ENCODE results near the gene DIMT1.

DIMT1 gene

DNA sequence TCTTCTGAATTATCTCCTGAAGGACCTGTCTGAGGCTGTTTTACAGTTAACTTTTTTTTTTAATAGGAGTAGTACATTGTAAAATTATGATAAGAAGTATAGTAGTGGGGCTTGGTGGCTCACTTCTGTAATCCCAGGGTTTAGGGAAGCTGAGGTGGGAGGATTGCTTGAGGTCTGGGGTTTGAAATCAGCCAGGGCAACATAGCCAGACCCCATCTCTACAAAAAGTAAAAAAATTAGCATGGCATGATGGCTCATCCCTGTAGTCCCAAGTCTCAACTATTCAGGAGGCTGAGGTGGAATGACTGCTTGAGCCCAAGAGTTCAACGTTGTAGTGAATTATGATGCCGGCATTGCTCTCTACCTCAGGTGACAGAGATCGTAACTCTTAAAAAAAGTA, 15.9 kb upstream of the DIMT1 start:
- TF ChIP-seq RAD21 (IDR thresholded peaks at IDR 0.05; ENCODE audit: low read depth) (no peak), TAF1 (IDR thresholded peaks at IDR 0.05; ENCODE audit: low read depth) (no peak), CREB1 (IDR thresholded peaks at IDR 0.05; ENCODE audit: low read depth) (no peak), CEBPB (IDR thresholded peaks at IDR 0.05) (no peak)
- TF ChIP-seq, protein P1, sequence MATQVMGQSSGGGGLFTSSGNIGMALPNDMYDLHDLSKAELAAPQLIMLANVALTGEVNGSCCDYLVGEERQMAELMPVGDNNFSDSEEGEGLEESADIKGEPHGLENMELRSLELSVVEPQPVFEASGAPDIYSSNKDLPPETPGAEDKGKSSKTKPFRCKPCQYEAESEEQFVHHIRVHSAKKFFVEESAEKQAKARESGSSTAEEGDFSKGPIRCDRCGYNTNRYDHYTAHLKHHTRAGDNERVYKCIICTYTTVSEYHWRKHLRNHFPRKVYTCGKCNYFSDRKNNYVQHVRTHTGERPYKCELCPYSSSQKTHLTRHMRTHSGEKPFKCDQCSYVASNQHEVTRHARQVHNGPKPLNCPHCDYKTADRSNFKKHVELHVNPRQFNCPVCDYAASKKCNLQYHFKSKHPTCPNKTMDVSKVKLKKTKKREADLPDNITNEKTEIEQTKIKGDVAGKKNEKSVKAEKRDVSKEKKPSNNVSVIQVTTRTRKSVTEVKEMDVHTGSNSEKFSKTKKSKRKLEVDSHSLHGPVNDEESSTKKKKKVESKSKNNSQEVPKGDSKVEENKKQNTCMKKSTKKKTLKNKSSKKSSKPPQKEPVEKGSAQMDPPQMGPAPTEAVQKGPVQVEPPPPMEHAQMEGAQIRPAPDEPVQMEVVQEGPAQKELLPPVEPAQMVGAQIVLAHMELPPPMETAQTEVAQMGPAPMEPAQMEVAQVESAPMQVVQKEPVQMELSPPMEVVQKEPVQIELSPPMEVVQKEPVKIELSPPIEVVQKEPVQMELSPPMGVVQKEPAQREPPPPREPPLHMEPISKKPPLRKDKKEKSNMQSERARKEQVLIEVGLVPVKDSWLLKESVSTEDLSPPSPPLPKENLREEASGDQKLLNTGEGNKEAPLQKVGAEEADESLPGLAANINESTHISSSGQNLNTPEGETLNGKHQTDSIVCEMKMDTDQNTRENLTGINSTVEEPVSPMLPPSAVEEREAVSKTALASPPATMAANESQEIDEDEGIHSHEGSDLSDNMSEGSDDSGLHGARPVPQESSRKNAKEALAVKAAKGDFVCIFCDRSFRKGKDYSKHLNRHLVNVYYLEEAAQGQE (IDR thresholded peaks at IDR 0.05; ENCODE audit: low read depth) = no peak
- TF ChIP-seq, protein P2, sequence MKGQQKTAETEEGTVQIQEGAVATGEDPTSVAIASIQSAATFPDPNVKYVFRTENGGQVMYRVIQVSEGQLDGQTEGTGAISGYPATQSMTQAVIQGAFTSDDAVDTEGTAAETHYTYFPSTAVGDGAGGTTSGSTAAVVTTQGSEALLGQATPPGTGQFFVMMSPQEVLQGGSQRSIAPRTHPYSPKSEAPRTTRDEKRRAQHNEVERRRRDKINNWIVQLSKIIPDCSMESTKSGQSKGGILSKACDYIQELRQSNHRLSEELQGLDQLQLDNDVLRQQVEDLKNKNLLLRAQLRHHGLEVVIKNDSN (IDR thresholded peaks at IDR 0.05) = no peak

DNA sequence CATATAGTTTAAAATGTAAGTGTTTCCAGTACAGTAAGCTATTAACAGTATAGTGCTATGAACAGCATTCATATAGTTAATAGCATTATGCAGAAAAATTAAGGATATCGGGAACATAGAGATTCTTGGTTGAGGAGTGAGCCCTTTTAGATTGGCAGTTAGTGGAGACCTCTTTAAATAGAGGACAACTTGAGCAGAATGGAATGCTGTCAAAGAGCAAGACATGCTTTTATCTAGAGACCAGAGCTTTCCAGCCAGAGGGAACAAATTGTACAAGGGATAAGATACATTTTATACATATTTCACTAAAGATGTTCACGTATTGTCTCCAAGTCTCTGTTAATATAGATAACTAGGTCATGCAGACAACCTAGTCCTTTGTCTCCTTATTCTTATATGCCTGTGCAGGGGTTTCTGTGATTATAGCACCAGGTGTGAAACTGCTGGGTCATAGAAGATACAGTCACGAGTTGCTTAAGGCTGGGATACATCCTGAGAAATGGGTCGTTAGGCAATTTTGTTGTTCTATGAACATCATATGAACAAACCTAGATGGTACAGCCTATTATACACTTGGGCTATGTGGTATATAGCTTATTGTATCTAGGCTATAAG, 14.9 kb upstream of the DIMT1 start:
- TF ChIP-seq TEAD4 (IDR thresholded peaks at IDR 0.05) (no peak), EP300 (IDR thresholded peaks at IDR 0.05; ENCODE audit: borderline replicate concordance) (no peak), CEBPB (IDR thresholded peaks at IDR 0.05) (no peak), NFIC (IDR thresholded peaks at IDR 0.05) (no peak), EGR1 (IDR thresholded peaks at IDR 0.05) (no peak), RAD21 (IDR thresholded peaks at IDR 0.05; ENCODE audit: low read depth) (no peak)
- TF ChIP-seq, protein P3, sequence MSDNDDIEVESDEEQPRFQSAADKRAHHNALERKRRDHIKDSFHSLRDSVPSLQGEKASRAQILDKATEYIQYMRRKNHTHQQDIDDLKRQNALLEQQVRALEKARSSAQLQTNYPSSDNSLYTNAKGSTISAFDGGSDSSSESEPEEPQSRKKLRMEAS (IDR thresholded peaks at IDR 0.05) = no peak

DNA sequence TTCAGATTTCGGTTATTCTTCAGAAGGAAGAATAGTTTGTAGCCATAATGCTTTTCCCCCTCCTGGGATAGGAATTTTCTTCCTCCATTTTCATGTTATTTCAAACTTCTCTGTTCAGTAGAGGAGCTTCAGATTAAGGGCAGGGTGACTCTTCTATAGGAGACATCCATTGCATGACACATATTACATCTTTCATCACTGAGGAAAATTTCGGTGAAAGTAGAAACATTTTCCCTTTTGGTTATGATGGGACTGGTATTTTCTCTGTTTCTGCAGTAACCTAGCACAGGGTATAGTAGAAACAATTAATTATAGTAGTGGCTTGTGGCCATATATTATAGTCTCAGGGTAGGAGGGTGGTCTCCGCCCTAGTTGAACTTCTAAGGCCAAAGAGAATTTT, 10.0 kb upstream of the DIMT1 start:
- TF ChIP-seq ZBTB7A (IDR thresholded peaks at IDR 0.05; ENCODE audit: low read depth) = no peak
- TF ChIP-seq, protein P3 (IDR thresholded peaks at IDR 0.05) = no peak
- TF ChIP-seq, protein P1 (IDR thresholded peaks at IDR 0.05; ENCODE audit: low read depth) = no peak
- no peak for TF ChIP-seq FOXM1 (IDR thresholded peaks at IDR 0.05; ENCODE audit: borderline replicate concordance, low read depth)
- no peak for TF ChIP-seq CREB1 (IDR thresholded peaks at IDR 0.05; ENCODE audit: low read depth)
- TF ChIP-seq TEAD4 (IDR thresholded peaks at IDR 0.05) = no peak
- TF ChIP-seq EP300 (IDR thresholded peaks at IDR 0.05; ENCODE audit: borderline replicate concordance) = no peak
- TF ChIP-seq RAD21 (IDR thresholded peaks at IDR 0.05; ENCODE audit: low read depth) = no peak
- TF ChIP-seq NFIC (IDR thresholded peaks at IDR 0.05) = no peak
- TF ChIP-seq, protein P2 (IDR thresholded peaks at IDR 0.05) = no peak
- TF ChIP-seq EGR1 (IDR thresholded peaks at IDR 0.05) = no peak
- TF ChIP-seq TAF1 (IDR thresholded peaks at IDR 0.05; ENCODE audit: low read depth) = no peak

DNA sequence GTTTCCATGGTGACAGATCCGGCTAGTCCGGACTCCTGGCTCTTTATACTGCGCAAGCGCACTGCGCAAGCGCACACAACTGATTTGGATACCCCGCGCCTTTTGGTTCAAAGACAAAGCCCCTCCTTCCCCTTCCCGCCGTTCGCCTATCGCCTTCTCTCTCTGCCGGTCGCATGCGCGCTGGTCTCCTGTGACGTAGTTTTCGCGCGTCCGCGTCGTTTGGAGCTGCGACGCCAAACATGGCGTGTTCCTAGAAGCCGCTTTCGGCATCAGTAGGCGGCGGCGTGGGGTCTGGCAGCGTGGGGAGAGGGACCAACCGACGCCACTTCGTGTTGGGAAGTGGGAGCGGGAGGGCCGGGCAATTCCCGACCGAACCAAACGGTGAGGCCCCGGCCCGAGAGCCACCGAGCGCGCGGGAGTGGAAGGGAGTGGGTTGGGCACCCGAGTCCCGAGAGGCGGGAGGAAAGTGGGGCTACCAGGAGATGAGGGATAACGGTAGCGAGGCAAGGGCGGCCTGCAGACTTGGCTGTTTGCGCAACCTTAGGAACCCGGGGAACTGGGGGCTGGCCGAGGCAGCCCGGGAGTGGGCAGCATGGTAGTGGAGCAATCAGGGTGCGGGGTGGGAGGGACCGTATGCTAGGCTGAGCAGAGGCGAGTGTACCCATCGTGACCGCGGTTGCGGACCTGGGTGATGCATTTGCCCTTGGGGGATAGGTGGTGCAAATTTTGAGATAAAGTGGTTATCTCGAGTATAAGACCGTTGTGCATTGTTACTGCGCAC, 9.0 kb upstream of the DIMT1 start, which contains the start of gene IPO11:
Gene IPO11 (plus strand): TSS at position 215 of the 781 bp plus-strand sequence. CDS start 24,517 bp downstream, outside the sequence.
- TF ChIP-seq, protein P1 (IDR thresholded peaks at IDR 0.05; ENCODE audit: low read depth) = no peak
- TF ChIP-seq TCF12 (IDR thresholded peaks at IDR 0.05; ENCODE audit: low read depth) = peak; percentile 56; the same call in 1 of the 2 replicates
- TF ChIP-seq, protein P3 (IDR thresholded peaks at IDR 0.05) = peak; percentile 82
- peak; percentile 100 for TF ChIP-seq CREB1 (IDR thresholded peaks at IDR 0.05; ENCODE audit: low read depth)
- peak; percentile 98 for TF ChIP-seq YY1 (IDR thresholded peaks at IDR 0.05; ENCODE audit: low read depth)
- TF ChIP-seq EGR1 (IDR thresholded peaks at IDR 0.05) = no peak; the same call in none of the 2 replicates
- TF ChIP-seq TEAD4 (IDR thresholded peaks at IDR 0.05) = no peak
- no peak for TF ChIP-seq CEBPB (IDR thresholded peaks at IDR 0.05)
- no peak for TF ChIP-seq NFIC (IDR thresholded peaks at IDR 0.05)
- TF ChIP-seq TAF1 (IDR thresholded peaks at IDR 0.05; ENCODE audit: low read depth) = peak; percentile 91
- TF ChIP-seq, protein P2 (IDR thresholded peaks at IDR 0.05) = 0 out of 2 replicates have a peak, but pooled peaks have one; percentile 6
- no peak for TF ChIP-seq RAD21 (IDR thresholded peaks at IDR 0.05; ENCODE audit: low read depth)
- peak; percentile 67 for TF ChIP-seq FOXM1 (IDR thresholded peaks at IDR 0.05; ENCODE audit: borderline replicate concordance, low read depth)
- TF ChIP-seq ZBTB7A (IDR thresholded peaks at IDR 0.05; ENCODE audit: low read depth) = no peak
- no peak for TF ChIP-seq EP300 (IDR thresholded peaks at IDR 0.05; ENCODE audit: borderline replicate concordance)

Measured in Ishikawa (cell line).